HUES6 (cell line): Measurements from ENCODE around the gene SUPT16H.

ENCODE experiments used
- H3K27ac ChIP-seq: 2 replicates; pipeline ENCODE4 v1.7.0; 2013; ENCODE audit warnings: low read depth, mild to moderate bottlenecking, low read length, inconsistent platforms
- H3K27me3 ChIP-seq: 2 replicates; pipeline ENCODE4 v1.6.1; 2013; ENCODE audit warnings: low read length; ENCODE audit not compliant: control insufficient read depth, insufficient read depth
- H3K36me3 ChIP-seq: 2 replicates; pipeline ENCODE4 v1.6.1; 2013; ENCODE audit warnings: low read length; ENCODE audit not compliant: control insufficient read depth, insufficient read depth
- H3K4me1 ChIP-seq: 2 replicates; pipeline ENCODE4 v1.6.1; 2013; ENCODE audit warnings: low read length; ENCODE audit not compliant: control insufficient read depth, insufficient read depth
- H3K4me3 ChIP-seq: 2 replicates; pipeline ENCODE4 v1.5.1; 2013; ENCODE audit warnings: low read depth, low read length
- H3K9ac ChIP-seq: one replicate; pipeline ENCODE4 v1.6.1; 2013; ENCODE audit warnings: mild to moderate bottlenecking, low read length
- H3K9me3 ChIP-seq: 2 replicates; pipeline ENCODE4 v1.6.1; 2013; ENCODE audit warnings: low read depth, low read length; ENCODE audit not compliant: control insufficient read depth, insufficient read depth

SUPT16H gene

GRCh38 chr14:21383848-21384493, at the start of gene SUPT16H:
TSS of gene SUPT16H (minus strand) at chr14:21384019. CDS start at chr14:21383927, 92 bp downstream.
- peaks cover 51% of the 10 kb centered on the region for H3K36me3 ChIP-seq
- H3K4me1 ChIP-seq, result peaks cover 8% of the 10 kb centered on the region

GRCh38 chr14:21431126-21431525, 47.3 kb upstream of the SUPT16H start:
- H3K36me3 ChIP-seq, result peaks cover 61% of the 10 kb centered on the region

More at GRCh38 chr14:21383848-21384493, at the start of gene SUPT16H:
- peak within 1 kb of the TSS; percentile 97 for H3K27ac ChIP-seq
- peak within 1 kb of the TSS; percentile 98 for H3K9ac ChIP-seq
- H3K27me3 ChIP-seq, result no peaks in the 10 kb centered on the region
- no peaks in the 10 kb centered on the region for H3K9me3 ChIP-seq
- peak within 1 kb of the TSS; percentile 96 for H3K4me3 ChIP-seq

GRCh38 chr14:21428930-21429329, 45.1 kb upstream of the SUPT16H start:
- no peak overlapping the region for H3K4me3 ChIP-seq
- peaks cover 79% of the 10 kb centered on the region for H3K36me3 ChIP-seq
- H3K4me1 ChIP-seq, result no peaks in the 10 kb centered on the region
- H3K9ac ChIP-seq, result no peak overlapping the region
- H3K27me3 ChIP-seq, result no peaks in the 10 kb centered on the region
- H3K9me3 ChIP-seq, result no peaks in the 10 kb centered on the region
- no peak overlapping the region for H3K27ac ChIP-seq

More at GRCh38 chr14:21431126-21431525, 47.3 kb upstream of the SUPT16H start:
- H3K27ac ChIP-seq, result no peak overlapping the region
- H3K9me3 ChIP-seq, result no peaks in the 10 kb centered on the region
- no peak overlapping the region for H3K4me3 ChIP-seq
- no peaks in the 10 kb centered on the region for H3K27me3 ChIP-seq
- H3K4me1 ChIP-seq, result no peaks in the 10 kb centered on the region
- H3K9ac ChIP-seq, result no peak overlapping the region

- no peak overlapping the region for H3K4me3 ChIP-seq
- no peaks in the 10 kb centered on the region for H3K27me3 ChIP-seq
- H3K4me1 ChIP-seq, result no peaks in the 10 kb centered on the region
- peaks cover 94% of the 10 kb centered on the region for H3K36me3 ChIP-seq
- H3K9ac ChIP-seq, result no peak overlapping the region
- no peaks in the 10 kb centered on the region for H3K9me3 ChIP-seq
- H3K27ac ChIP-seq, result no peak overlapping the region
Measured at GRCh38 chr14:21426692-21427091, 42.9 kb upstream of the SUPT16H start.

GRCh38 chr14:21419528-21419927, 35.7 kb upstream of the SUPT16H start:
- Histone ChIP-seq H3K9me3 (no peaks in the 10 kb centered on the region), H3K36me3 (peaks cover 82% of the 10 kb centered on the region), H3K4me3 (no peak overlapping the region)

GRCh38 chr14:21415329-21415728, 31.5 kb upstream of the SUPT16H start:
- no peaks in the 10 kb centered on the region for H3K27me3 ChIP-seq
- no peak overlapping the region for H3K4me3 ChIP-seq
- H3K4me1 ChIP-seq, result no peaks in the 10 kb centered on the region
- no peak overlapping the region for H3K9ac ChIP-seq
- peaks cover 87% of the 10 kb centered on the region for H3K36me3 ChIP-seq
- H3K27ac ChIP-seq, result no peak overlapping the region
- no peaks in the 10 kb centered on the region for H3K9me3 ChIP-seq

More at GRCh38 chr14:21419528-21419927, 35.7 kb upstream of the SUPT16H start:
- no peak overlapping the region for H3K27ac ChIP-seq
- H3K27me3 ChIP-seq, result no peaks in the 10 kb centered on the region
- H3K9ac ChIP-seq, result no peak overlapping the region
- H3K4me1 ChIP-seq, result no peaks in the 10 kb centered on the region

- no peaks in the 10 kb centered on the region for H3K4me1 ChIP-seq
- H3K9me3 ChIP-seq, result no peaks in the 10 kb centered on the region
- no peak overlapping the region for H3K4me3 ChIP-seq
- H3K9ac ChIP-seq, result no peak overlapping the region
- H3K36me3 ChIP-seq, result peaks cover 88% of the 10 kb centered on the region
- H3K27me3 ChIP-seq, result no peaks in the 10 kb centered on the region
- no peak overlapping the region for H3K27ac ChIP-seq
Measured at GRCh38 chr14:21414137-21414631, 30.4 kb upstream of the SUPT16H start.

GRCh38 chr14:21408147-21408546, 24.3 kb upstream of the SUPT16H start:
- peaks cover 99% of the 10 kb centered on the region for H3K36me3 ChIP-seq
- H3K27ac ChIP-seq, result no peak overlapping the region
- no peaks in the 10 kb centered on the region for H3K9me3 ChIP-seq
- H3K9ac ChIP-seq, result no peak overlapping the region
- H3K27me3 ChIP-seq, result no peaks in the 10 kb centered on the region
- no peaks in the 10 kb centered on the region for H3K4me1 ChIP-seq
- no peak overlapping the region for H3K4me3 ChIP-seq

- Histone ChIP-seq H3K36me3 (peaks cover 99% of the 10 kb centered on the region), H3K9ac (no peak overlapping the region), H3K27me3 (no peaks in the 10 kb centered on the region), H3K4me1 (no peaks in the 10 kb centered on the region), H3K4me3 (no peak overlapping the region), H3K9me3 (no peaks in the 10 kb centered on the region), H3K27ac (no peak overlapping the region)
Measured at GRCh38 chr14:21406213-21406612, 22.4 kb upstream of the SUPT16H start.

GRCh38 chr14:21405097-21405496, 21.3 kb upstream of the SUPT16H start:
- no peak overlapping the region for H3K27ac ChIP-seq
- H3K36me3 ChIP-seq, result peaks cover 99% of the 10 kb centered on the region
- no peaks in the 10 kb centered on the region for H3K4me1 ChIP-seq
- no peaks in the 10 kb centered on the region for H3K9me3 ChIP-seq
- H3K27me3 ChIP-seq, result no peaks in the 10 kb centered on the region
- no peak overlapping the region for H3K4me3 ChIP-seq
- H3K9ac ChIP-seq, result no peak overlapping the region

- Histone ChIP-seq H3K27me3 (no peaks in the 10 kb centered on the region), H3K9ac (no peak overlapping the region), H3K9me3 (no peaks in the 10 kb centered on the region), H3K27ac (no peak overlapping the region), H3K4me3 (no peak overlapping the region), H3K4me1 (no peaks in the 10 kb centered on the region), H3K36me3 (peaks cover 97% of the 10 kb centered on the region)
Measured at GRCh38 chr14:21399311-21399870, 15.6 kb upstream of the SUPT16H start.
